Activated CD4-positive, alpha-beta T cell treated with anti-CD3 and anti-CD28 coated beads for 24 hours (primary cell): ENCODE measurements around the gene MED19.
"Not testable (repeated sequence)": the region's sequence is repeated elsewhere in the genome, so short reads cannot be mapped to it uniquely, and the experiment has no call there.

Source experiments
- DNase-seq, 2 donors: peaks; one replicate each; pipeline ENCODE4 v3.0.0-alpha.2; 2020; ENCODE audit warnings: low read depth in 2 of 2

The MED19 gene

GRCh38 chr11:57705432-57705831 lies 6.6 kb downstream of the MED19 start:
- not testable (repeated sequence) for DNase-seq

- DNase-seq = no peak
These were observed 7.1 kb downstream of the MED19 start for GRCh38 chr11:57704932-57705331.

GRCh38 chr11:57703341-57703740 lies 8.7 kb downstream of the MED19 start:
- DNase-seq = no peak

GRCh38 chr11:57700425-57700824 lies 11.6 kb downstream of the MED19 start:
- no peak for DNase-seq

GRCh38 chr11:57699813-57700212 lies 12.2 kb downstream of the MED19 start:
- DNase-seq = no peak

GRCh38 chr11:57698843-57699365 lies 13.1 kb downstream of the MED19 start:
- no peak for DNase-seq

- not testable (repeated sequence) for DNase-seq
These were observed 21.5 kb downstream of the MED19 start for GRCh38 chr11:57690474-57690873.

GRCh38 chr11:57681168-57681567 lies 30.8 kb downstream of the MED19 start:
- DNase-seq = no peak

- no peak for DNase-seq
These were observed 31.5 kb downstream of the MED19 start for GRCh38 chr11:57680552-57680874.

GRCh38 chr11:57679396-57679795 lies 32.6 kb downstream of the MED19 start:
- DNase-seq = no peak

GRCh38 chr11:57675176-57675941 lies 36.7 kb downstream of the MED19 start:
- no peak for DNase-seq

- no peak for DNase-seq
These were observed 37.8 kb downstream of the MED19 start for GRCh38 chr11:57674251-57674650.

- peak in 1 of 2 donors; percentile 25 for DNase-seq
These were observed 43.6 kb downstream of the MED19 start for GRCh38 chr11:57668434-57668782.

GRCh38 chr11:57667736-57668433 lies 44.1 kb downstream of the MED19 start, which contains the start of gene ZDHHC5:
Gene ZDHHC5, plus strand, starts transcription at chr11:57668114. Its CDS starts 4,977 bp downstream, at chr11:57673091.
- peak; percentile 96 to 98 for DNase-seq

- DNase-seq = peak; percentile 78 to 82
These were observed 44.8 kb downstream of the MED19 start for GRCh38 chr11:57667117-57667735.

- DNase-seq = no peak
These were observed 48.0 kb downstream of the MED19 start for GRCh38 chr11:57663975-57664374.

- DNase-seq = no peak
These were observed 49.1 kb downstream of the MED19 start for GRCh38 chr11:57662893-57663292.

- no peak for DNase-seq
These were observed 52.3 kb downstream of the MED19 start for GRCh38 chr11:57659669-57660068.

- no peak for DNase-seq
These were observed 54.0 kb downstream of the MED19 start for GRCh38 chr11:57658023-57658361.

- peak; percentile 98 to 99 for DNase-seq
These were observed 54.6 kb downstream of the MED19 start, which contains the start of gene CLP1 for GRCh38 chr11:57657194-57658022. Gene CLP1, plus strand, starts transcription at chr11:57657762. Its CDS starts 1,715 bp downstream, at chr11:57659477.

- no peak for DNase-seq
These were observed 55.2 kb downstream of the MED19 start for GRCh38 chr11:57656885-57657193.
